Measurements from ENCODE around the gene UCN2. TPM values are rescaled to one million over a fixed set of nuclear protein-coding genes. Genes with fewer than 3 reads are reported as not detected.

The UCN2 gene
- total RNA-seq, 1 donor from 2014 or later: not detected

DNA sequence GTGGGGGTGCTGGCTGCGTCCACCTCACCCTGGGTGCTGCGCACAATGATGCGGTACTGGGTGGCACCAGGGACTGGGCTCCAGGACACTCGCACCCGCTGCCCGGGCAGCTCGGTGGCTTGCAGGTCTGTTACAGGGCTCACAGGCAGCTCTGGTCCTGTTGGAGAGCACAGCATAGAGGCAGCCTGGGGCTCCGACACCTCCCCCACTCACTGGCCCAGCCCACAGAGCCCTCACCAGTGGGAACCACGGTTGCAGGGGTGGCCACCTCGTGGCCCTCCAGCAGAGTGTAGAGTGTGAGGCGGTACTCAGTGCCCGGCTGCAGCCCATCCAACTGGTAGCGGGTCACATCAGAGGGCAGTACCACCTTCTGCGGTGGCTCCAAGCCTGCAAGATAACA lies 27.9 kb upstream of the UCN2 start:
- DNase-seq: no peak

- DNase-seq: no peak
These were observed 24.6 kb upstream of the UCN2 start for GRCh38 chr3:48588230-48588629.

- DNase-seq: no peak
These were observed 24.1 kb upstream of the UCN2 start for GRCh38 chr3:48587686-48588085.

GRCh38 chr3:48585411-48585810 lies 21.8 kb upstream of the UCN2 start:
- DNase-seq: no peak

DNA sequence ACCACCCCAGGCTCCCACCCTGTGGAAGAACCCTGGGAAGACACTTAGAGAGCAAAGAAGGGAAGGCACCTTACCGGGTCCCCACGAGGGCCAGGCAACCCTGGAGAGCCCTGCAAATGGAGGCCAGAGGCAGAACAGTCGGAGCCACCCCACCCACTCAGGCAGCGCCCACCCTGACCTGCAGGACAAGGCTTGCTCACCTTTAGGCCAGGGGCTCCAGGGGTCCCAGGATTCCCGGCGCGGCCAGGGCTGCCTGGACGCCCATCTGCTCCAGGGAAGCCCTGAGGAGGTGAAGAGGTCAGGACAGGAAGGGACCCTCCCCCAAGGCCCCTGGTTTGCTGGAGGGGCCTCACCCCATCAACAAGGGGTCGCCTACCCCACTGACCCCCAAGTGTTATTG lies 21.3 kb upstream of the UCN2 start:
- DNase-seq: no peak

- DNase-seq: no peak
These were observed 18.3 kb upstream of the UCN2 start for GRCh38 chr3:48581621-48582481.

DNA sequence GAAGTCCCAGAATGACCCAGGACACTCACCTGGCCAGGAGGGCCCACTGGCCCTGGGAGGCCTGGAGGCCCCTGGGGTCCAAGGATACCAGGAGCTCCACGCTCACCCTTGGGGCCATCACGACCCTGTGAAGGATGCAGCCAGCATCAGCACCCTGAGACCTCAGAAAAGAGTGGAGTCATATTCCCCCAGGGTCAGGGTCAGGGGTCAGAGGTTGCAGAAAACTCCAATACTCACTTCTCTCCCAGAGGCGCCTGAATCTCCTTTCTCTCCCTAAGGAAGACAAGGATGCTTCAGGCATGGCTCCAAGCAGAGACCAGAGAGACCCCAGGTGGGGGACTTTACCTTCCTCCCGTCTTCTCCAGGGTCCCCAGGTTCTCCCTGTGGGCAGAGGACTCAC lies 13.1 kb upstream of the UCN2 start:
- DNase-seq: no peak

DNA sequence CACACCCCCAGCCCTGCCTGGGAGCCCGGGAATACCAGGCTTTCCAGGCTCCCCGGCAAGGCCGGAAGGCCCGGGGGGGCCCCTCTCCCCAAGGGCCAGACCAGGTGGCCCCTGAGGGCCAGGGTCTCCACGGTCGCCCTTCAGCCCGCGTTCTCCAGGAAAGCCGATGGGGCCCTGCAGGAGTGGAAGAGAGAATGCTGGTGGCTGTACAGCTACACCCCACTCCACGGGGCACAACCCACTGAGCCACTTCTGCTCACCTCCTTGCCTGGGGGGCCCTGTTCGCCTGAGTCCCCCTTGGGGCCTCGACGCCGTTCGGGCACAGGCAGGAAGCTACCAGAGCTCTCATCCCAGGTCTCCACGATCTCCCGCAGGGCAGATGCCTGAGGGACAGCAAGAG lies 11.8 kb upstream of the UCN2 start:
- no peak for DNase-seq

GRCh38 chr3:48573973-48574585 lies 10.5 kb upstream of the UCN2 start:
- DNase-seq: no peak

GRCh38 chr3:48572517-48572916 lies 8.9 kb upstream of the UCN2 start:
- DNase-seq: no peak

DNA sequence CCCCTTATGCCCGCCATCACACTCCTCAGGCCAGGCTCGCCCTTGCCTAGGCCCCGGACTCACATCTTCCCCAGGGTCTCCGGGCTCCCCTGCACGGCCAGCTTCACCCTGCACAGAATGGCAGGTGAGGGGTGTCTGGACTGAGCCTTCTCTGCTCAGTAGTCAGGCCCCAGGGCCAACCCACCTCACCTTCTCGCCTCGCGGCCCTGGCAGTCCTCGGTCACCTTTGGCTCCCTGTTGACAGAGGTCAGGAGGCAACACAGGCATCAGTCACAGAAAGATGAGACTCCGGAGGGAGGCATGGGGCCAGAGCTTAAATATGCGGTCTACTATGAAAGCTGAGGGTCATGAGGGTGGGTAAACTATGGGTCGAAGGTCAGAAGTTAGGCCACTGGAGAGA lies 8.4 kb upstream of the UCN2 start:
- no peak for DNase-seq

- no peak for DNase-seq
These were observed 6.3 kb upstream of the UCN2 start for GRCh38 chr3:48569808-48570450.

GRCh38 chr3:48569400-48569799 lies 5.8 kb upstream of the UCN2 start:
- no peak for DNase-seq

DNA sequence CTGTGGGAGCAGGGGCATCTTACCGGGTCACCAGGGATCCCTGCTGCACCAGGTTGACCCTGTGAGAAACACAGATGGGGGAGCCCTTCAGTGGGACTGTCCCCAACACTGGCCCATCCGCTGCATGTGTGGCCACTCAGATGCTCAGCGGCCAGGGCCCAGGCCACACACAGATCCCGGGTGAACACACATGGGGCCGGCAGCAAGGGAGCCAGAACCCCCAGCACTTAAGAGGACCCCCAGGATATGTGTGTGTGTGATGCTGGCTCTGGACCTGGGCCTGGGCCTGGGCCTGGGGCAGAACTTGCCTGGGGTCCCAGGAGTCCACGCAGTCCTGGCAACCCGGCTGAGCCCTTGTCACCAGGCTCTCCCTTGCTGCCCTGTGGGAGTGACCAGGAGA lies 4.9 kb upstream of the UCN2 start:
- no peak for DNase-seq

- DNase-seq: no peak
These were observed 3.9 kb upstream of the UCN2 start for GRCh38 chr3:48567500-48567899.

- DNase-seq: no peak
These were observed 3.5 kb upstream of the UCN2 start for GRCh38 chr3:48567090-48567489.

GRCh38 chr3:48566401-48566760 lies 2.8 kb upstream of the UCN2 start:
- no peak for DNase-seq

GRCh38 chr3:48565591-48566400 lies 2.2 kb upstream of the UCN2 start:
- peak; percentile 18 for DNase-seq

DNA sequence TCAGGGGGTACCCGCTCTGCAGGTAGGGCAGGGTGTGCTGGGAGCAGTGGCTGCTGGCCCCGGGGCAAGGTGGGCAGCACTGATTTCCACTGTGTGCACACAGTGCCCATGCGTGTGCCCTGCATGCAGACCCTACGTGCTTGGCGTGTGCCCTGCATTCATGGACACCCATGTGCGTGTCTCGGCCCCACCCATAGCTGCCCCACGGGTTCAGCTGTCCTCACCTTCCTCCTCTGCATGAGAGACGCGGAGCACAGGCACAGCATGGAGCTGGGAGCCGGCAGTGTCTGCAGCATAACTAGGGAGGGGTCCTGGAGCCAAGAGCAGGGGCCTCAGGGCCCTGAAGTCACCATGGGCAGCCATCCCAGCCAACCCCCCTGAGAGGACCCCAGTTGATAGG lies 1.6 kb upstream of the UCN2 start:
- no peak for DNase-seq

DNA sequence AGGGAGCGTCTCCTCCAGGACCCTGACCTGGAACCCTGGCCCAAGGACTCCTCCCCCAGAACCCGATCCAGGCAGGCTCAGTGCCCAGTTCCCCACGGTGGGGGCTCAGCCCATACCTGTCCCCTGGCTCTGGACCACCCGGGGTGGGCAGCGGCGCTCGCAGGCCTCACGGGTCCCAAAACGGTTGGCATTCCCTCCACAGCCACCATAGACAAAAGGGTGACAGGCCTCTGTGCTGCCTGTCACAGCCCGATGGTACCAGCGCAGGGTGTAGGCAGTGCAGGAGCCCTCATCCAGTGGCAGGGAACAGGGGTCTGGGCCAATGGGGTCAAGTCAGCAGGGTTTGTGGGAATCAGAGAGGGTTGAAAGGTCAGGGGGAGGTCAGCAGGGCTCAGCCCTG lies 1.1 kb upstream of the UCN2 start:
- DNase-seq: no peak

GRCh38 chr3:48564022-48564421 lies 441 bp upstream of the UCN2 start:
- DNase-seq: peak; percentile 89

- DNase-seq: no peak
These were observed 1.1 kb downstream of the UCN2 start for GRCh38 chr3:48562367-48563095.
